Measurements from ENCODE around the gene AARS2. TPM values are rescaled to one million over a fixed set of nuclear protein-coding genes. Genes with fewer than 3 reads are reported as not detected.

AARS2 gene
- total RNA-seq, 4 donors from 2014 or later = 13.9 to 17.7 (median 16.4) TPM

- no peak for DNase-seq (ENCODE audit: low spot score in 2 of 2)
- no peak overlapping the region for H3K4me3 ChIP-seq
- no peak overlapping the region for H3K27ac ChIP-seq
- WGBS = 5% methylated on average over 11 of the region's 11 CpGs
- H3K9me3 ChIP-seq = no peaks in the 10 kb centered on the region
- peaks cover 14% of the 10 kb centered on the region for H3K27me3 ChIP-seq
- peak; percentile 69 to 70 for TF ChIP-seq CTCF (IDR thresholded peaks at IDR 0.05)
- no peak for TF ChIP-seq EP300 (IDR thresholded peaks at IDR 0.05)
- peaks cover 13% of the 10 kb centered on the region for H3K4me1 ChIP-seq
- no peaks in the 10 kb centered on the region for H3K36me3 ChIP-seq
These were observed 25.3 kb upstream of the AARS2 start for GRCh38 chr6:44338228-44339122.

- Histone ChIP-seq H3K36me3 (no peaks in the 10 kb centered on the region), H3K27ac (no peak overlapping the region), H3K4me3 (no peak overlapping the region), H3K4me1 (peaks cover 3% of the 10 kb centered on the region), H3K9me3 (no peaks in the 10 kb centered on the region), H3K27me3 (no peaks in the 10 kb centered on the region)
- no peak for DNase-seq (ENCODE audit: low spot score in 2 of 2)
- WGBS = 84% methylated on average over 1 of the region's 1 CpG
- TF ChIP-seq CTCF (IDR thresholded peaks at IDR 0.05) (no peak), POLR2A (IDR thresholded peaks at IDR 0.05) (no peak), EP300 (IDR thresholded peaks at IDR 0.05) (no peak), POLR2AphosphoS5 (IDR thresholded peaks at IDR 0.05) (no peak)
These were observed 22.5 kb upstream of the AARS2 start for GRCh38 chr6:44335631-44336030.

- Histone ChIP-seq H3K27ac (no peak overlapping the region), H3K4me3 (no peak overlapping the region), H3K4me1 (no peaks in the 10 kb centered on the region), H3K36me3 (no peaks in the 10 kb centered on the region), H3K9me3 (no peaks in the 10 kb centered on the region), H3K27me3 (peaks cover 9% of the 10 kb centered on the region)
- no peak for TF ChIP-seq POLR2AphosphoS5 (IDR thresholded peaks at IDR 0.05)
- no peak for TF ChIP-seq POLR2A (IDR thresholded peaks at IDR 0.05)
- no peak for TF ChIP-seq CTCF (IDR thresholded peaks at IDR 0.05)
- no peak for TF ChIP-seq EP300 (IDR thresholded peaks at IDR 0.05)
- DNase-seq (ENCODE audit: low spot score in 2 of 2) = no peak
- WGBS = 83% methylated on average over 5 of the region's 5 CpGs
These were observed 20.8 kb upstream of the AARS2 start for GRCh38 chr6:44333942-44334341.

GRCh38 chr6:44333273-44333919 is 20.2 kb upstream of the AARS2 start:
- Histone ChIP-seq H3K27ac (no peak overlapping the region), H3K4me1 (no peaks in the 10 kb centered on the region), H3K4me3 (no peak overlapping the region), H3K36me3 (no peaks in the 10 kb centered on the region), H3K9me3 (no peaks in the 10 kb centered on the region), H3K27me3 (peaks cover 9% of the 10 kb centered on the region)
- no peak for DNase-seq (ENCODE audit: low spot score in 2 of 2)
- 74% methylated on average over 11 of the region's 11 CpGs for WGBS
- TF ChIP-seq EP300 (IDR thresholded peaks at IDR 0.05) (no peak), CTCF (IDR thresholded peaks at IDR 0.05) (no peak), POLR2AphosphoS5 (IDR thresholded peaks at IDR 0.05) (no peak), POLR2A (IDR thresholded peaks at IDR 0.05) (no peak)

GRCh38 chr6:44332585-44332984 is 19.4 kb upstream of the AARS2 start:
- no peaks in the 10 kb centered on the region for H3K9me3 ChIP-seq
- WGBS = 47% methylated on average over 7 of the region's 7 CpGs
- H3K27ac ChIP-seq = no peak overlapping the region
- H3K4me3 ChIP-seq = no peak overlapping the region
- no peak for DNase-seq (ENCODE audit: low spot score in 2 of 2)
- TF ChIP-seq EP300 (IDR thresholded peaks at IDR 0.05) = no peak
- no peak for TF ChIP-seq CTCF (IDR thresholded peaks at IDR 0.05)
- no peak for TF ChIP-seq POLR2AphosphoS5 (IDR thresholded peaks at IDR 0.05)
- TF ChIP-seq POLR2A (IDR thresholded peaks at IDR 0.05) = no peak
- H3K36me3 ChIP-seq = no peaks in the 10 kb centered on the region
- peaks cover 11% of the 10 kb centered on the region for H3K27me3 ChIP-seq
- H3K4me1 ChIP-seq = no peaks in the 10 kb centered on the region
